ENCODE measurements around the gene KRTAP9-7.
"Not testable (repeated sequence)": the region's sequence is repeated elsewhere in the genome, so short reads cannot be mapped to it uniquely, and the experiment has no call there.

The KRTAP9-7 gene, protein sequence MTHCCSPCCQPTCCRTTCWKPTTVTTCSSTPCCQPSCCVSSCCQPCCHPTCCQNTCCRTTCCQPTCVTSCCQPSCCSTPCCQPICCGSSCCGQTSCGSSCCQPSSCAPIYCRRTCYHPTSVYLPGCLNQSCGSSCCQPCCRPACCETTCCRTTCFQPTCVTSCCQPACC

GRCh38 chr17:41275648-41276190 lies at the start of gene KRTAP9-7:
KRTAP9-7 (plus strand) TSS chr17:41275698; CDS start chr17:41275698, 0 bp downstream.
- DNase-seq, result not testable (repeated sequence)

- no peak for DNase-seq
Observed at GRCh38 chr17:41226051-41226450, 49.4 kb upstream of the KRTAP9-7 start.

GRCh38 chr17:41226598-41227095 lies 48.9 kb upstream of the KRTAP9-7 start, which contains the start of gene KRTAP9-2:
KRTAP9-2 (plus strand) TSS chr17:41226648; CDS start chr17:41226655, 7 bp downstream.
- not testable (repeated sequence) for DNase-seq

DNA sequence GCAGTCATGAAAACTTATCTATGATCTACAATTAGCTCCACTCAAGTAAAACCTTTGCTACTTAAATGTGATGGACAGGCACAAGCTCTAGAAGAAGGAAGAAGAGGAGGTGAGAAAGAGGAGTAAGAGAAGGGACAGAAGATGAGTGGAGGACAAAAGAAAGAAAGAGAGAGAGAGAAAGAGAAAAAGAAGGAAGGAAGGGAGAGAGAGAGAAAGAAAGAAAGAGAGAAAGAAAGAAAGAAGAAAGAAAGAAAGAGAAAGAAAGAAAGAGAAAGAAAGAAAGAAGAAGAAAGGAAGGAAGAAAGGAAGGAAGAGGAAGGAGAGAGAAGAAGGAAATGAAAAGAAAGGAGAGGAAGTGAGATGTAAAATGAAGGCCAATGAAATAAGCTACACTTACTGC lies 45.4 kb upstream of the KRTAP9-7 start:
- no peak for DNase-seq

DNA sequence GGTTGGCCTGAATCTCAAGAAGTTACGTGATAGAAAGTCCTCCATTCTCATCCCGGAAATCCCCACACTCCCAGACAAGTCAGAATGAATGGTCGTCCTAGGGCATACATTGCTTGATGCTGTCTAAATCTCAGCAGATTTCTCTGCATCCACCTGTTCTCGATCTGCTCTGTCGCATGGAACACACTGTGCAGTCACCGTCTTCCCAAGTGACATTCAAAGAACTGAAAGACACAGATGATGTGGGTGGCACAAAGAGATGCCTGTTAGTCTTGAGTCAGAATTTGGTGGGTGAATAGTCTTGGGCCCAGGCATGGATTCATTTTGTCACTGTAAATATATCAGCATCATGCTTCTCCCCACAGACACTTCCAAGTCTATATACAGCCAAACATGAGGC lies 43.8 kb upstream of the KRTAP9-7 start:
- no peak for DNase-seq

DNA sequence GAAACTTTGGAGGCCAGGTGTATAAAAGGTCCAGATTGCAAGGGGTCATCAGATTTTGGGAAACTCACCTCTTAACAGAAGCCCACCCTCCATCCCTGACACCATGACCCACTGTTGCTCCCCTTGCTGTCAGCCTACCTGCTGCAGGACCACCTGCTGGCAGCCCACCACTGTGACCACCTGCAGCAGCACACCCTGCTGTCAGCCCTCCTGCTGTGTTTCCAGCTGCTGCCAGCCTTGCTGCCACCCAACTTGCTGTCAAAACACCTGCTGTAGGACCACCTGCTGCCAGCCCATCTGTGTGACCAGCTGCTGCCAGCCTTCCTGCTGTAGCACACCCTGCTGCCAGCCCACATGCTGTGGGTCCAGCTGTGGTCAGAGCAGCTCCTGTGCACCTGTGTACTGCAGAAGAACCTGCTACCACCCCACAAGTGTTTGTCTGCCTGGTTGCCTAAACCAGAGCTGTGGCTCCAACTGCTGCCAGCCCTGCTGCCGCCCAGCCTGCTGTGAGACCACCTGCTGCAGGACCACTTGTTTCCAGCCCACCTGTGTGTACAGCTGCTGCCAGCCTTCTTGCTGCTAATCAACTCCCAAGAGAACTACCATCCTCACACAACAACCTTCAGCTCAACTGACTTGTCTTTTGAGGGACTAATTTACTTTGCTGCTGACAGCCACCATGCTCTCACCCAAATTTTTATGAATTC lies 42.9 kb upstream of the KRTAP9-7 start, which contains the start of gene KRTAP9-3:
Gene KRTAP9-3 (plus strand): TSS at position 51 of the 707 bp plus-strand sequence. CDS start 53 bp downstream, at position 104.
- DNase-seq, result not testable (repeated sequence)

DNA sequence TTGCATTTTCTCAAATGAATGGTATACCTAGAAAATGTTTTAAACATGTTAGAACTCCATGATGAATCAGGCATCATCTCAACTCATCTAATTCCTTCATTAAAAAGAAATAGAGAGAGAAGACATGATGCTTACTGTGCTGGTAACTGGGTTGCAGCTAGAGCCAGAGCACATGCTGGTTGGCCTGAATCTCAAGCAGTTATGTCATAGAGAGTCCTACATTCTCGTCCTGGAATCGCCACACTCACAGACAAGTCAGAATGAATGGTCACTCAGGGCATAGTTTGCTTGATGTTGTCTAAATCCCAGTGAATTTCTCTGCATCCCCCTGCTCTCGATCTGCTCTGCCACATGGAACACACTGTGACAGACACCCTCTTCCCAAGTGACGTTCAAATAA lies 38.4 kb upstream of the KRTAP9-7 start:
- not testable (repeated sequence) for DNase-seq

DNA sequence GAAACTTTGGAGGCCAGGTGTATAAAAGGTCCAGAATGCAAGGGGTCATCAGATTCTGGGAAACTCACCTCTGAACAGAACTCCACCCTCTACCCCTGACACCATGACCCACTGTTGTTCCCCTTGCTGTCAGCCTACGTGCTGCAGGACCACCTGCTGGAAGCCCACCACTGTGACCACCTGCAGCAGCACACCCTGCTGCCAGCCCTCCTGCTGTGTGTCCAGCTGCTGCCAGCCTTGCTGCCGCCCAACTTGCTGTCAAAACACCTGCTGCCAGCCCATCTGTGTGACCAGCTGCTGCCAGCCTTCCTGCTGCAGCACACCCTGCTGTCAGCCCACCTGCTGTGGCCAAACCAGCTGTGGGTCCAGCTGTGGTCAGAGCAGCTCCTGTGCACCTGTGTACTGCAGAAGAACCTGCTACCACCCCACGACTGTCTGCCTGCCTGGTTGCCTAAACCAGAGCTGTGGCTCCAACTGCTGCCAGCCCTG lies 37.5 kb upstream of the KRTAP9-7 start, which contains the start of gene KRTAP9-8:
Gene KRTAP9-8 (plus strand): TSS at position 51 of the 489 bp plus-strand sequence. CDS start 53 bp downstream, at position 104.
- not testable (repeated sequence) for DNase-seq

DNA sequence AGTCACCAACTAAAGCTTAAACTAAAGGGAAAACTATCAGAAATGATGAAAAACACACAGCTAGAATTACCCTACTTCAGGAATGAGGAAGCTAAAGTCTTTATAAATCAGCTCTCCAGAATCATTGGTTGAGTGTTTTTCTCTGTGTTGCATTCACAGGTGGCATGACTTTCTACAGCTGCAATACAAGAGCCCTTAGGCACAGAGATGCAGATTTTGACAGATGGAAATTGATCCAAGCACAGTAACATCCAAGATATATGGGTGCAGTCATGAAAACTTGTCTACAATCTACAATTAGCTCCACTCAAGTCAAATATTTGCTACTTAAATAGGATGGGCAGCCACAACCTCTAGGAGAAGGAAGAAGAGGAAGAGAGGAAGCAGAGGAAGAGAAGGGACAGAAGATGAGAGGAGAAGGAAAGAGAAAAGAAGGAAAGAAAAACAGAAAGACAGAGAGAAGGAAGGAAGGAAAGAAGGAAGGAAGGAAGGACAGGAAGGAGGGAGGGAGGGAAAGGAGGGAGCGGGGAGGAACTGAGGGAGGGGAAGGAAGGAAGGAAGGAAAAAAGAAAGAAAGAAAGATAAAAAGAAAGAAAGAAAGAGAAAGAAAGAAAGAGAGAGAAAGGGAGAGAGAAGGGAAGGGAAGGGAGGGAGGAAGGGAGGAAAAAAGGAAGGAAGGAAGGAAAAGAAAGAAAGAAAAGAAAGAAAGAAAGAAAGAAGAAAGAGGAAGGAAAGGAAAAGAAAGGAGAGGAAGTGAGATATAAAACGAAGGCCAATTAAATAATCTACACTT lies 28.3 kb upstream of the KRTAP9-7 start:
- not testable (repeated sequence) for DNase-seq

DNA sequence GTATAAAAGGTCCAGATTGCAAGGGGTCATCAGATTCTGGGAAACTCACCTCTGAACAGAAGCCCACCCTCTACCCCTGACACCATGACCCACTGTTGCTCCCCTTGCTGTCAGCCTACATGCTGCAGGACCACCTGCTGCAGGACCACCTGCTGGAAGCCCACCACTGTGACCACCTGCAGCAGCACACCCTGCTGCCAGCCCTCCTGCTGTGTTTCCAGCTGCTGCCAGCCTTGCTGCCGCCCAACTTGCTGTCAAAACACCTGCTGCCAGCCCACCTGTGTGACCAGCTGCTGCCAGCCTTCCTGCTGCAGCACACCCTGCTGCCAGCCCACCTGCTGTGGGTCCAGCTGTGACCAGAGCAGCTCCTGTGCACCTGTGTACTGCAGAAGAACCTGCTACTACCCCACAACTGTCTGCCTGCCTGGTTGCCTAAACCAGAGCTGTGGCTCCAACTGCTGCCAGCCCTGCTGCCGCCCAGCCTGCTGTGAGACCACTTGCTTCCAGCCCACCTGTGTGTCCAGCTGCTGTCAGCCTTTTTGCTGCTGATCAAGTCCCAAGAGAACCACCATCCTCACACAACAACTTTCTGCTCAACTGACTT lies 25.8 kb upstream of the KRTAP9-7 start, which contains the start of gene KRTAP9-4:
Gene KRTAP9-4 (plus strand): TSS at position 51 of the 604 bp plus-strand sequence. CDS start 34 bp downstream, at position 85.
- DNase-seq, result not testable (repeated sequence)

DNA sequence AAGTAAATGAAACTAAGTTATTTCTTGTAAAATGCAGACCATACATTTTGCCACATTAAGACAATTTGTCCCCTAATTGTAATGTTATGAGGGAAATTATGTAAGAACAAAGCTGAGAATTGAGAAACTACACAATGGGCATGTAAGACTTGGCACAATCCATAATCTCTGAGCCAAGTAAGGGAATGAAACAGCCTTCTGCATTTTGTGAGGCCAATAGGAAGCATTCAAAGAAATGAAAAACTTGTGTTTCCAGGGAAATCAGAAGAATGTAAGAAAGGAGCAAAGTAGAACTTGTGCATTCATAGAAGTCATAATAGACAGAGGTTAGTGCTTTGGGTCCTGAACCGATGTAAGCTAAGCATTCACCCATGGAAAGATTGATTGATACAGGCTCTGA lies 24.2 kb upstream of the KRTAP9-7 start:
- DNase-seq, result no peak

GRCh38 chr17:41254861-41255260 lies 20.6 kb upstream of the KRTAP9-7 start:
- no peak for DNase-seq

DNA sequence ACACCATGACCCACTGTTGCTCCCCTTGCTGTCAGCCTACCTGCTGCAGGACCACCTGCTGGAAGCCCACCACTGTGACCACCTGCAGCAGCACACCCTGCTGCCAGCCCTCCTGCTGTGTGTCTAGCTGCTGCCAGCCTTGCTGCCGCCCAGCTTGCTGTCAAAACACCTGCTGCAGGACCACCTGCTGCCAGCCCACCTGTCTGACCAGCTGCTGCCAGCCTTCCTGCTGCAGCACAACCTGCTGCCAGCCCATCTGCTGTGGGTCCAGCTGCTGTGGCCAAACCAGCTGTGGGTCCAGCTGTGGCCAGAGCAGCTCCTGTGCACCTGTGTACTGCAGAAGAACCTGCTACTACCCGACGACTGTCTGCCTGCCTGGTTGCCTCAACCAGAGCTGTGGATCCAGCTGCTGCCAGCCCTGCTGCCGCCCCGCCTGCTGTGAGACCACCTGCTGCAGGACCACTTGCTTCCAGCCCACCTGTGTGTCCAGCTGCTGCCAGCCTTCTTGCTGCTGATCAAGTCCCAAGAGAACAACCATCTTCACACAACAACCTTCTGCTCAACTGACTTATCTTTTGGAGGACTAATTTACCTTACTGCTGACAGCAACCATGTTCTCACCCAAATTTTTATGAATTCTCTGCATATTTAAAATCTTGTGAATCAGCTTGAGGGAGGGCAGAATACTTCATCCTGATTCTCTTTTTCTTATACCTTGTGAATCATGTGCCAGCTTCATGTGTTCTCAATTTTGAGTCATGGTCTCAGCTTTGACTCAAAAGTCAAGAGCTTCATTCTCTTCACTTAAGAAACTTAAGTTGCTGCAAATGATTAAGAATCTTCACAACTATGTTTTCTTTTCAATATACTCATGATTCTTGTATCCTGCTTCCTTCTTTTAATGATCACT lies 19.9 kb upstream of the KRTAP9-7 start, which contains the start of gene KRTAP9-9:
Gene KRTAP9-9 (plus strand): TSS at position 4 of the 910 bp plus-strand sequence.
- not testable (repeated sequence) for DNase-seq

- DNase-seq, result no peak
Observed at GRCh38 chr17:41256291-41256685, 19.2 kb upstream of the KRTAP9-7 start.

DNA sequence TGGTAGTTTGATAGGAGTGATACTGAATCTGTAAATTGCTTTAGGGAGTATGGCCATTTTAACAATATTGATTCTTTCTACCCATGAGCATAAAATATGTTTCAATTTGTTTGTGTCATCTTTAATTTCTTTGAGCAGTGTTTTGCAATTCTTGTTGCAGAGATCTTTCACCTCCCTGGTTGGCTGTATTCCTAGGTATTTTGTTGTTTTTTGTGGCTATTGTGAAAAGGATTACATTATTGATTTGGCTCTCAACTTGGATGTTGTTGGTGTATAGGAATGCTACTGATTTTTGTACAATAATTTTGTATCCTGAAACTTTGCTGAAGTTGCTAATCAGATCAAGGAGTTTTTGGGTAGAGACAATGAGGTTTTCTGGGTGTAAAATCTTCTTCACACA lies 17.1 kb upstream of the KRTAP9-7 start:
- no peak for DNase-seq

- no peak for DNase-seq
Observed at GRCh38 chr17:41263212-41263611, 12.3 kb upstream of the KRTAP9-7 start.

- DNase-seq, result no peak
Observed at GRCh38 chr17:41264599-41264998, 10.9 kb upstream of the KRTAP9-7 start.

DNA sequence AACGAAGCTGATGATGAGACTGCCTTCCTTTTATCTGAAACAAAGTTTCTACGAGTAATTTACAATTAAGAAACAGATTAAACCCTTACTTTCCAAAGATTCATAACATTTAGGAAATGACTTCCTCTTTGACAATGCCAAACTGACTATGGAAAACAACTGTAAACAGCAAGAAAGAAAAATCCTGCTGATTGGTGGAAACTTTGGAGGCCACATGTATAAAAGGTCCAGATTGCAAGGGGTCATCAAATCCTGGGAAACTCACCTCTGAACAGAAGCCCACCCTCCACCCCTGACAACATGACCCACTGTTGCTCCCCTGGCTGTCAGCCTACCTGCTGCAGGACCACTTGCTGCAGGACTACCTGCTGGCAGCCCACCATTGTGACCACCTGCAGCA lies 10.4 kb upstream of the KRTAP9-7 start, which contains the start of gene KRTAP9-6:
Gene KRTAP9-6 (plus strand): TSS at position 301 of the 400 bp plus-strand sequence. CDS start 0 bp downstream, at position 301.
- DNase-seq, result no peak

- no peak for DNase-seq
Observed at GRCh38 chr17:41267711-41268110, 7.8 kb upstream of the KRTAP9-7 start.

- not testable (repeated sequence) for DNase-seq
Observed at GRCh38 chr17:41271323-41271722, 4.2 kb upstream of the KRTAP9-7 start.

- no peak for DNase-seq
Observed at GRCh38 chr17:41271858-41272257, 3.6 kb upstream of the KRTAP9-7 start.

All from activated gamma-delta T cell treated with Interleukin-2 at 50 U/mL for 16 hours (primary cell).